Adipocyte (in vitro differentiated cells): ENCODE measurements around the gene ALG9.

Source experiments
- DNase-seq: peaks from one replicate; pipeline ENCODE4 v3.0.0-alpha.2; 2015; ENCODE audit warnings: low read depth
- H3K27me3 ChIP-seq: replicated peaks from 2 replicates; pipeline ENCODE4 v1.7.0; 2013; ENCODE audit warnings: mild to moderate bottlenecking, low read length, moderate library complexity; ENCODE audit not compliant: control insufficient read depth, insufficient read depth
- H3K36me3 ChIP-seq: 2 replicates; pipeline ENCODE4 v1.7.0; 2013; ENCODE audit warnings: low read length, mild to moderate bottlenecking, moderate library complexity; ENCODE audit not compliant: control insufficient read depth, insufficient read depth, severe bottlenecking
- H3K4me1 ChIP-seq: 2 replicates; pipeline ENCODE4 v1.7.0; 2013; ENCODE audit warnings: mild to moderate bottlenecking, low read length, moderate library complexity; ENCODE audit not compliant: control insufficient read depth, insufficient read depth
- H3K4me3 ChIP-seq: 2 replicates; pipeline ENCODE4 v1.7.0; 2013; ENCODE audit warnings: mild to moderate bottlenecking, low read length, moderate library complexity
- H3K9ac ChIP-seq: 2 replicates; pipeline ENCODE4 v1.7.0; 2013; ENCODE audit warnings: mild to moderate bottlenecking, low read length, moderate library complexity
- H3K9me3 ChIP-seq: 2 replicates; pipeline ENCODE4 v1.7.0; 2013; ENCODE audit warnings: mild to moderate bottlenecking, low read length, moderate library complexity; ENCODE audit not compliant: control insufficient read depth

The ALG9 gene

DNA sequence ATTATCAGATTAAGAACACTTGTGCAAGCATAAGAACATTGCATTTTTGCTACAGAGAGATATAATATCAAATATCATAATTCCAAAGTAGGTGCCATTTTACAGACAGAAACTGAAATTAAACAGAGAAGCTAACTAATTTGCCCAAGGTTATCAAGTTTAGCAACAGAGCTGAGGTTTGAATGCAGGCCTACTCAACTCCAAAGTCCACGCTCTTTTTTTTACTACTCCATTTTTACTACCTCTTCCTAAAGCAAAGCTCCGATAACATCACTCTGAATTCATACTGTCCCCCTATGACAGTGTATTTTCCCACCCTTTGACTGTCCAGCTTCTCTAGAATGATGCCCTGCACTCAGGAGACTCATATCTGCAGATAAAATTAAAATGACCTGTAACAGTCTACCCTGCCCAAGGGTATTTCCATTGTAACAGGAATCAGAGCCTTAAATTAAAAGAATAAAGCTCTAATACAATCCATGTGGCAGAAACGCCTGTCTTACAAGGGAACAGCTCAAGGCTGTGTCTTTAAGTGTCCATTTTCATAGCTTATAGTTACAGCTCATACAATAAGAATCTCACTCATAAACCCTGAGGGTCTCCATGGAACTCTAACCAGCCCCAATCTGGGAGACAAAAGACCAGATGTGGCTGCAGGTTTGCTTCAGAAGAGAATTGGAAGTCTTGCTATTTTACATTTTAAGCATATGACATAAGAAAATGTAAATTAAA is 36.8 kb downstream of the ALG9 start:
- no peaks in the 10 kb centered on the region for H3K27me3 ChIP-seq
- peak overlapping the region; percentile 54 for H3K4me3 ChIP-seq
- H3K36me3 ChIP-seq: peaks cover 24% of the 10 kb centered on the region
- DNase-seq: peak; percentile 58
- H3K9me3 ChIP-seq: no peaks in the 10 kb centered on the region
- H3K9ac ChIP-seq: peak overlapping the region; percentile 85
- peaks cover 76% of the 10 kb centered on the region for H3K4me1 ChIP-seq

DNA sequence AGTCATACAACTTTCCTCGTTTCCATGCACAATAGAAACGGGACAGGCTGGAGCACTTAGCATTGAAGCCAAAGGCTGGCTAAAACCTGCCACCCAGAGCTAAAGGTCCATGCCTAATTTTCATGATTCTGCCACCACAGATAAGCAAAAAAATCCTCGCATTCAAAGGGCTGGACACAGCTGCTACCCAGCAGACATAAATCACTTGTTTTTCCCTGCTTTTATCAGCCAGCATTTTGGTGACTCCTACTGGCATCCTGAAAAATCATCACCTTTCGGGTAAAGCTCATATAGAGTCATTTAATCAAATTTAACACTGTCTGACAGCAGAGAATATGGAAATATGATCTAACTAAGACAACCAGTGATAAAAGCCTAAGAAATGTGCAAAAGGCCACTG is 37.9 kb downstream of the ALG9 start:
- DNase-seq: peak; percentile 31
- H3K4me3 ChIP-seq: peak overlapping the region; percentile 54
- peak overlapping the region; percentile 85 for H3K9ac ChIP-seq

DNA sequence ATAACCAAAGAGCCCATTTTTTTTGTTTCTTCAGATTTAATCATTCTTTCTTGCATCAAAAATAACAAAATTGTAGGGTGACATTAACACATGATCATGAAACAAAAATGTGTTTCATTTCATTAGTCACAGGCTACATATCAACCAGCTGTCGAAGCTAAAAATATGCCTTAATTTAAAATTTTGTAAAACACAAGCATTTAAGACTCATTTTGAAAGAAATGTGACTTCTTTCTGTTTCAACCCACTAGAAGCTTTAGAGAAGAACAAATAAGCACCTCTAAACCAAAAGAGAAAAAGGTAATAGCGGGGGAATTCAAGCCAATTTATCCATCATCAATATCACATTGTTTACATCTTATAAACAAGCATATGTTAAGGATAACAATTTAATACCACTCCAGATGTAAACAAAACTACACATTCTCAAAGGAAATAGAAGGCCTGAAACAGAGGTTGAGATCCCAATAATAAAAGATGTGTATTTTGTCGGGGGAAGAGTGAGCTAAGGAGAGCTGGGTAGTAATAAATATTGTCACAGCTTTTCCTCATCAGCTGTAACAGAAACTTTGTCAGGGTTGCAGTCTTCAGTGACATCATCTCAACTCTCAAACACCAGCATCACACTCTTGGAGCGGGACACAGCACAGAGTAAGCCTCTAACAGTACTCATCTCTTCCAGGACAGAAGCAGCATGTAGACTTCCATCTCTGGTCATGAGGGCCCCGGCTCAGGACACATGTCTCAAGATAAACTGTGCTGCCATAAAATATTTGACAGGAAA is 42.0 kb downstream of the ALG9 start:
- Histone ChIP-seq H3K9ac (peak overlapping the region; percentile 46), H3K9me3 (no peaks in the 10 kb centered on the region), H3K4me1 (peaks cover 56% of the 10 kb centered on the region), H3K36me3 (peaks cover 17% of the 10 kb centered on the region), H3K27me3 (no peaks in the 10 kb centered on the region), H3K4me3 (no peak overlapping the region)
- DNase-seq: no peak

More for the DNA sequence above, 37.9 kb downstream of the ALG9 start:
- Histone ChIP-seq H3K36me3 (peaks cover 28% of the 10 kb centered on the region), H3K4me1 (peaks cover 78% of the 10 kb centered on the region), H3K27me3 (no peaks in the 10 kb centered on the region), H3K9me3 (no peaks in the 10 kb centered on the region)

DNA sequence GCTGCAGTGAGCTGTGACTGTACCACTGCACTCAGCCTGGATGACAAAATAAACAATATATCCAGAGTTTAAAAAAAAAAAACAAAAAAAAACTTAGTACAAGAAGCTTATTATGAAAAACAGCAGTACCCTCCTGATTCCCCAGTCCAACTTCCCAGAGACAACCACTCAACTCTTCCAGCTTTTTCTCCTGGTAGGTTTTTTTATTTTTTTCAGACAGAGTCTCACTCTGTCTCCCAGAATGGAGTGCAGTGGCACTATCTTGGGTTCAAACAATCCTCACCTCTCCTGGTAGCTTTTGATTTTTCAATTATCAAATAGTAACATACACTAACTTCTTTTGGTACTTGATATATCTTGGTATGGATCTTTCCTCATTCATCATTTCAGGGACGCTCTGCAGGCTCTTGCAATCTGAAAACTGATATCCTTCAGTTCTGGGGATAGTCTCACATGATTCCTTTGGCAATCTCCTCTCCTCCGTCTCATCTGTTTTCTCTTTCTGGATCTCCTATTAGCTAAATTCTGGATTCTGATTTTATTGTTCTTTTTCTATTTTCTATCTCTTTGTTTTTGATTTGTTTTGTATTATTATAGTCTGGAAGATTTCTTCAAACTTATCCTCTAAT is 44.9 kb downstream of the ALG9 start:
- Histone ChIP-seq H3K4me3 (no peak overlapping the region), H3K9me3 (no peaks in the 10 kb centered on the region), H3K36me3 (peaks cover 11% of the 10 kb centered on the region), H3K9ac (peak overlapping the region; percentile 47), H3K27me3 (no peaks in the 10 kb centered on the region), H3K4me1 (peaks cover 41% of the 10 kb centered on the region)
- peak; percentile 33 for DNase-seq

DNA sequence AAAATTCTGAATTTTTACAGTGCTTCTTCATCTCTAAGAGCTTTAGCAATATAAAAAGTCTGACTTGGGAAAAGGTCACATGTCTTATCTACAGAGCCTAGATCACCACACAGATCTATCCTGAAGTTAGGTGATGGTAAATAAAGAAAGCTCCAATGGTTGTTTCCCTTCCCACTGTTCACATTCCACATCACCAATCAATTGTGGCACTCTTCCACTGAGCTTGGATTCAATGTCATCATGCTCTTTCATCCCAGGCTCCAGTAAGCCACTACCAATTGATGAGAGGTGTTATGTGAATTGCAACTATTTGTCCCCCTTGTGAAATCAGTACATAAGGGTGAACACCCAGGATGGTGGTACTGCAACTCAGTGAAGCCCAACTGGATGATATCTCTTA is 47.8 kb downstream of the ALG9 start:
- no peak overlapping the region for H3K9ac ChIP-seq
- H3K9me3 ChIP-seq: no peaks in the 10 kb centered on the region
- H3K36me3 ChIP-seq: no peaks in the 10 kb centered on the region
- no peaks in the 10 kb centered on the region for H3K27me3 ChIP-seq
- H3K4me3 ChIP-seq: no peak overlapping the region
- peaks cover 53% of the 10 kb centered on the region for H3K4me1 ChIP-seq
- DNase-seq: no peak

DNA sequence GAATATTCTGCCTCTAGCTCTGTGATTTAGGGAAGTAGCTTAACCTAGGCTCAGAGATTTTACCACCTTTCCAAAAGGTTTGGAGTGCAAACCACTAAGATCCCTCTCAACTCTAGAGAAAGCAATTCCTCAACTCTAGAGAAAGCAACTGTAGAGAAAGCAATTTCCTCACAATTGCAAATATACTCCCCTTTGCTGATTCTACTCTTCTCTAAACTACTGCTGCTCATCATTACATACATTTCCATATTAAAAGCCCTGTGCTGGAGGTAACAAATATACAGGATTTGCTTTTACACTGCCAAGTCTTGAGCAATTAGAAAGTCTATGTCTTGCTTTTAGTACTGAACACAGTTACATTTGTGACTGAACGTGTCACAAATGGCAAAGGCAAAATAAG is 48.2 kb downstream of the ALG9 start:
- DNase-seq: no peak
- Histone ChIP-seq H3K4me1 (peaks cover 52% of the 10 kb centered on the region), H3K36me3 (peaks cover 2% of the 10 kb centered on the region)

DNA sequence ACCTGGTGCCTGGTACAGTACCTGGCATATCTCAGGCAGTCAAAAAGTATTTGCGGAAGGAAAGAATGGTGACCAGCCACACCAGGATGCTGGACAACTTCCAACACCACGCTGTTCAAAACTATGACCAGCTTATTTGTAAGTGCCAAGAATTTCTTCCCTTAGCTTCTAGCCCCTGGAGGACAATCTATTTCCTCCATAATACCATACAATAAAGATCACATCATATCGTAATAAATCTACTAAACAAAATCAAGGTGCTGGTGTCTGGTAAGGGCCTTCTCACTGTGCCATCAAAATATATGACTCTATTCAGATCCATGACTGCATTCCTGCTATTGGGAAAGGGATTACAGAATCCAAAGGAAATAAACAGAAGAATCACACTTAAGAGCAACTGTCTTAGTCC is 51.5 kb downstream of the ALG9 start:
- no peaks in the 10 kb centered on the region for H3K9me3 ChIP-seq
- no peak for DNase-seq
- no peaks in the 10 kb centered on the region for H3K27me3 ChIP-seq
- H3K36me3 ChIP-seq: peaks cover 18% of the 10 kb centered on the region
- peaks cover 42% of the 10 kb centered on the region for H3K4me1 ChIP-seq
- peak overlapping the region; percentile 45 for H3K9ac ChIP-seq
- no peak overlapping the region for H3K4me3 ChIP-seq

More for the DNA sequence above, 48.2 kb downstream of the ALG9 start:
- Histone ChIP-seq H3K4me3 (no peak overlapping the region), H3K9me3 (no peaks in the 10 kb centered on the region), H3K27me3 (no peaks in the 10 kb centered on the region), H3K9ac (no peak overlapping the region)

DNA sequence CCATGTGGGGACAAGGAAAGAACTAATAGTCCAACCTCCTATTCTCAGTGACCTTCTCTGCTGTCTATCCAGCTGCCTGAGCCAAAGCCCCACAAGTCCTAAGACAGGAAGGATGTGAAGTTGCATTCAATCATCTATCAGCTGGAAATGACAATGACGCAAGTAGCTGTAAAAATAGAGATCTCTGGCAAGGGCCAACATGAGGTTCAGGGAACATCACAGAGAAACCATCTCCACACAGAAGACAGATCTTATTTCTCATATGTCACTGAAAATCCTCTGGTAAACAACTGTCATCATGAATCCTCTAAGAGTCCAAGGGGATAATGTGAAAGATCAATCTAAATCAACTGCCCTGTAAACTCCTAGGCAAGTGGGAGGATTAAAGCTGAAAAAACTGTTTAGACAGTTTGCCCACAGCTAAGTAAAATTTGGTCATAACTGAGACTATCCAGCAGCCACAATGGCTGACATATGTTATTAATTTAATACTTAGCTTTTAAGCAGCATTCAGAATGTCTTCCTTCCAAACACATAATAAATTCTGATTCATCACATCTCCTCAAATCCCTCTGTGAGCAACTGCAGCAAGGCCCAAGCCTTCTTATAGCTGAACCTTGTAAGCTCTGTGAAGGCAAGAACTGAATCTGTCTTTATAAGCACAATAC is 52.1 kb downstream of the ALG9 start:
- peak overlapping the region; percentile 45 for H3K9ac ChIP-seq
- no peaks in the 10 kb centered on the region for H3K9me3 ChIP-seq
- H3K4me3 ChIP-seq: no peak overlapping the region
- H3K36me3 ChIP-seq: peaks cover 19% of the 10 kb centered on the region
- H3K4me1 ChIP-seq: peaks cover 42% of the 10 kb centered on the region
- H3K27me3 ChIP-seq: no peaks in the 10 kb centered on the region
- DNase-seq: peak; percentile 82

DNA sequence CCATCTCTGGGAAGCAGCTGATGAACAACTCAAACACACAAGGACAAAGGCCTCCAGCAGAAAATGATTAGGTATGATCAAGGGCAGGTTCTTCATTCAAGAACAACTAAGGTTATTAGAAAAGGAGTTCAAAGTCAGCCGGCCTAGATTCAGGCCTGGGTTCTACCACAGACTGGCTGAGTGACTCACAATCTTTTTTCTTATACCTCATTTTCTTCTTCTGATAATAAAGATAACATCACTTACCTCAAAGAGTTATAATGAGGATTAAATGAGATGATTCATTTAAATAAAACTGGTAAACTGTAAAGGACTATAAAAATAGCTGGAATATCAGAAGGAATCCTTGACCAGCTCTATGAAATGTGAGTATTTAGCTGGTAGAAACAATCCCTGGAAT is 55.9 kb downstream of the ALG9 start:
- Histone ChIP-seq H3K4me3 (no peak overlapping the region), H3K9ac (no peak overlapping the region), H3K4me1 (peaks cover 25% of the 10 kb centered on the region), H3K27me3 (no peaks in the 10 kb centered on the region), H3K36me3 (peaks cover 22% of the 10 kb centered on the region), H3K9me3 (no peaks in the 10 kb centered on the region)
- DNase-seq: no peak

DNA sequence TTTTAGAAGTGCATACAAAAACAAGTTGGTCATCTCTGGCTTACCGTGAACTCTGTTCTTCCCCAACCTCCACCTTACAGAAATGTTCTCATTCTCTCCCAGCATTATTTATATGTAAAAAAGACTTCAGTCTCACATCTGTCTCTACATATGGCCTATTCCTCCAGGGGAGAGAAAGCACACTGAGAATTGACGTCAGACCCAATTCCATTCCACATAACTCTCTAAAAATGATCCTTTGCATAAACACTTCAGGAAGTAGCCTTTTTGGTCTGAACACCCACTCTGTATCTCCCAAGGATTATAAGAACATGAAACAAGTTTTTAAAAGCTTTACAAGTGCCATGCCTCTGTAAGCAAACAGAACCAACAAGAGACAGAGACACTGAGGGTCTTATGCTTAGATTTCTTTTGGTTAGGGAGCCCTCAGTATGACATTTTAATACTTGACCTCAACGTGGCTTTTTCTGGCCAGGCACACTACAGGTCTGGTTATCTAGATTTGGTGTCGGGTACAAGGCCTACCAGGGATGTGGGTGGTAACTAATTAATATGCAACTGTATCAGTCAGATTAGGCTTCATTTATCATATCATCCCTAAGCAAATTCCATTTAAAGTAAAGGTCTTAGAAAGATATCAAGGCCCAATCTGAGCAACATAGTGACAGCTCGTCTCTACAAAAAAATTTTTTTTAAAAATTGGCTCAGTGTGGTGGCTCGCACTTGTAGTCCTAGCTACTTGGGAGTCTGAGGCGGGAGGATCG is 56.6 kb downstream of the ALG9 start:
- no peaks in the 10 kb centered on the region for H3K27me3 ChIP-seq
- no peak overlapping the region for H3K4me3 ChIP-seq
- no peaks in the 10 kb centered on the region for H3K9me3 ChIP-seq
- no peak overlapping the region for H3K9ac ChIP-seq
- H3K36me3 ChIP-seq: peaks cover 29% of the 10 kb centered on the region
- peaks cover 18% of the 10 kb centered on the region for H3K4me1 ChIP-seq
- DNase-seq: no peak
